8988T (cell line): ENCODE results near the gene ATP5F1E.

Experiments
- DNase-seq: peaks from one replicate; pipeline ENCODE4 v3.0.0; 2011

The ATP5F1E gene

DNA sequence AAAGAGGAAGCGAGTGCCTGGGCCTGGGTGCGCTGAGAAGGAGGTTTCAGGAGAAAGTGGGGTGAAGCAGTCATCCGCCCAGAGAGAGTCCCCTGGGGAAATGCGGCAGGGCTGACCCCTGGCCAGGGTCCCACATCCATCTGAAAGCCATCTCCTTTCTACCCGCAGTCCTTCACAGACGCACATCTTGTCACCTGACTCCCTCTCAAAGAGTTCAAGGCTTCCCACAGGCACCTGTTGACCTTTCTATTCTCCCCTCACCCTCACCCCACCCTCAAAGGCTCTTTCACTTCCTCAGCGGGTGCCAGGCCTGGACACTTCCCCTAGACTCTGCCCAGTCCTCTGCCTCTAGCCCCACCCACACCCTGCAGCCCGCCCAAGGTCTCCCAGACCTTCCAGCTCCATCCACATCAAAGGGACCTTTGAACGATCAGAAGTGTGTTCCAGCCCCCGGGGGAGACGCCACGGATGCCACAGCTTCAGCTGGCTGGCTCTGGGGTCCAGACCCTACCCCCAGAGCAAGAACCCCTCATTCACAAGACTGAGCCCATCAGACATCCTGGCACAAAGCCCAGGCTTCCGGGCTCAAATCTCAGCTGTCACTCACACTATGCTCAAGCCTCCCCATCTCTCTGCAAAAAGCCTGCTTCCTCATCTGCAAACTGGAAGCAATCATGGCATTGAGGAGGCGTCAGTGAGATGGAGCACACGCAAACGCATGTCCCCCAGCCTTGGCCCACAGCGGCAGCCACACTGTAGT is 27.2 kb downstream of the ATP5F1E start:
- DNase-seq: no peak

DNA sequence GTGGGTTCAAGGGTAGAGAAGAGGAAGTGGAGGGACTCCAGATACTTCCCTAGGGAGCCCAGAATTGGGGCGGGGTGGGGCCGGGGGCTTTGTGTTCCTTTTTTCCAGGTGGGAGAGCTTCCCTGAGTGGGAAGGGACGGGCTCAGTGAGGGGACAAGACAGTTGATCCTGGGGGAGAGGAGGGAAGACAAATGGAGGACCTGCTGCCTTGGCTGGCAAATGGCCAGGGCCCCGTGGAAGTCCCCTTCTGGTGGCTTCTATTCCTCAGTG is 27.7 kb downstream of the ATP5F1E start:
- DNase-seq: no peak

DNA sequence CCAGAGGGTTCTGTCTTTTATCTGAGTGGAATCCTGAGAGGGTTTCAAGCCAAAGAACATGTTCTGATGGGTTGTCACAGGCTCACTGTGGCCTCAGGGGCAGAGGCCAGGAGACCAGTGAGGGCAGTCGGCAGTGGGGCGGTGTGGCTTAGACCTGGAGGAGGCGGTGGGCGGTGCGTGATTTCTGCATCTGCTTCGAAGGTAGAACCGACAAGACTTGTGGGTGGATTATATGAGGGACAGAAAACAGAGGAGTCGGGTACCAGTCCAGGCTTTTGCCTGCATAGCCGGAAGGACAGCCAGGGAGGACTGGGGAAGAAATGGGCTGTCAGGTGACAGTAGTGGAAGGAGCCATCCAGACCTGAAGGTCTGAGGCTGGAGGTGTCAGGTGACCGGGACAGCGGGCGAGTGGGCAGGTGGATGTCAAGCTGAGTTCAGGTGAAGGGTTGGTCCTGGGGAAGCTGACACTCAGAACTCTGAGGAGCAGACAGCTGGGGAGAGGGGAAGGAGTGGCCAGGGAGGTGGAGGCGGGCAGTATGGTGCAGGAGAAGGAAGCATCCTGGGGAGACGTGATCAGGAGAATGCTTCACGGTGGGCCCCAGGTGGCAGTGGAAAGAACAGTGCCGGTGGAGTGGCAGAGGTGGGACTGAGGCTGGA is 28.2 kb downstream of the ATP5F1E start:
- no peak for DNase-seq

DNA sequence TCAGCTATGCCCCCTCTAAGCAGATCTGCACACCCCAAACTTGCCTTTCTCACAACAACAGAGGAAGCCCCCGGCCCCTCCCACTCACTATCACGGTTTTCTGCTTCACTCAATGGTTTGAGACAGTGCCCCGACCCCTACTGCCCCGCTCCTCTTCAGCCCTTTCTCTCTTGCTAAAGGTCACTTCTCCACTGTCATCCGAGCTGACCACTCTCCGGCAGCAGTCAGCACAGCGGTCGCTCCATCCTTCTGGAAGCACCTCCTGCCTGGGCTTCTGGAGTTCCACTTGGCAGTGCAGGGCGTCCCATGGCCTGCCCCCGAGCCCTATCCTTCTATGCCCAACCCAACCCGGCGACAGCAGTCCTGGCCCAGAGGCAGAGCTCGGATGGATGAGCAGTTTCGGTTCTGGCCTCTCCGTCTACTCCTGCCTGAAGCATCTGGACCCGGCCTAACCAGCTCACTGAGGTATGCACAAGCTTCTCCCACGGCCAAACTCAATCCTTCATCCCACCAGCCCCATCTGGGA is 29.2 kb downstream of the ATP5F1E start:
- no peak for DNase-seq

DNA sequence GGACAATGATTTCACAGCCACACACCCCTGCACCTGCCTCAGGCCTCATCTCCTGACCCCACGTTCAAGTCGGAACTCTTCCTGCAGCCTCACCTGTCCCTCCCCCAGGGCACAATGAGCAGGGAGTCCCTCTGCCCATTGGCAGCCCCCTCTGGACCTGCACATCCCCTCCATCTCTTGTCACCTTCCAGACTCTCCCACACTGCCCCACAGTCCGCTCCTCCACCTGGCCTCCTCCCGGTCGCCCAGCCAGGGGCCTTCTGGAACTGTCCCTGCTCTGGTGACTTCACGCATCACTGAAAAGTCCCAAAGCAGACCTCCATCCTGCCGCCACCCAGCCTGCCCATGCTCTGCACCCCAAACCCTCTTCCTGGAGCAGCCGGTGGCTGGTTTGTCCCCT is 29.7 kb downstream of the ATP5F1E start:
- no peak for DNase-seq

DNA sequence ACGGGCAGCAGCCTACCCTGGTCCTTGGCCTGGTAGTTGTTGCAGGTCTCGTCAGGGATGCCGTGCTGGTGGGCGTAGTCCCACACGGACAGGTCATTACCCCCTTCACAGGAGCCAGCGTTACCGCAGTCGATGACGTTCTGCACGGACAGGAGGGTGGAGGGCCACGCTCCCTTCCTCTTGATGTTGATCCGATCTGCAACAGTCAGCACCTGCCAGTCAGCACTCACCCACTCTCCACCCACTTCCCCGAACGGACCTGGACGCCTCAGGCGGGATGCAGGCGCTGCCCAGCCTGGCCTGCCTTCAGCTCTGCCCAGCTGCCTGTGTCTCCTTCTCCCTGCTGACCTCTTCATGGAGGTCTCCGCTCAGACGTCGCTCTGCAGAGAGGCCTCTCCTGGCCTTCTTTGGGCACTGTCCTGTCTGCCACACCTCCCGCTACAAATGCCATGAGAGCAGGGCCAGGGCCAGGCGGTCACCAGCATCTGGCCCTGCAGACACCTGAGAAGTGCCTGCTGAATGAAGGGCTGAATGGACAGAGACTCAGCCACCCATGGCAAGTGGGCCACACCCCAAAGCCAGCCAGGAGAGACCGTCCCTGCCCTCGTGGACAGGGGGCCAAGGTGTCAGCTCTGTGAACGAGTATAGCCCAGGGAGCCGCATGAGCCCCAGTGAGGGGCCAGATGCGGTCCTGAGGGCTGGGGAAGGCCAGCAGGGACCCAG is 30.5 kb downstream of the ATP5F1E start:
- DNase-seq: no peak

DNA sequence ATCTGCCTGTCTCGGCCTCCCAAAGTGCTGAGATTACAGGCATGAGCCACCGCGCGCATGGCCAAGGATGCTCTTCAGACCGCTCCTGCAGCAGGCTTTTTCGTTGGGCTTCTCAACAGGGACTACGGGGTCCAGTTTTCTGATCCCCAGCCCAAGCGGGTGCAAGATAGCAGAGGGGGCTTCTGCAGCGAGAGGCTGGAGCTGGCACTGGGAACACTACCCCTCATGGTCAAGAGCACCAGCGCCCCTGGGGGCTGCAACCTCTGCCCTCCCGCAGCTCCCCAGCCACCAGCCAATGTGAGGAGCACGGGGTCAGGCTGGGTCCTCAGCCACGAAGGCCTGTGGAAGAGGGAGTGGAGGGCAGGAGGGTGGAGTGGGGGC is 31.1 kb downstream of the ATP5F1E start:
- no peak for DNase-seq

DNA sequence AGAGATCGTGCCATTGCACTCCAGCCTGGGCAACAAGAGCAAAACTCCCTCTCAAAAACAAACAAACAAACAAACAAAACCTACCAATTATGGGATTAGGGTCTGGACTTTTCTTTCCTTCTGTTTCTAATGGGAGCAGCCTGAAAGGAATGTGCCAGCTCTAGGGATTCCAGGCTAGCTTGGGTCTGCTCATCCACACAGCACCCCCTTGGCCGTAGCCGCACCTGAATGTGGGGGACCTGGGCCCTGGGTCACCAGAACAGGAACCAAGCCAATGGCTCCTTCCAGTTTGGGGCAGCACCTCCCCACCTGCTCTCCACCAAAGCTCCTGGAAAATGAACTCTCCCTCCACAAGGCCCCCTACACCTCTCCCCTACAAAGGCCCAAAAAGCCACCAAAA is 31.8 kb downstream of the ATP5F1E start:
- no peak for DNase-seq

DNA sequence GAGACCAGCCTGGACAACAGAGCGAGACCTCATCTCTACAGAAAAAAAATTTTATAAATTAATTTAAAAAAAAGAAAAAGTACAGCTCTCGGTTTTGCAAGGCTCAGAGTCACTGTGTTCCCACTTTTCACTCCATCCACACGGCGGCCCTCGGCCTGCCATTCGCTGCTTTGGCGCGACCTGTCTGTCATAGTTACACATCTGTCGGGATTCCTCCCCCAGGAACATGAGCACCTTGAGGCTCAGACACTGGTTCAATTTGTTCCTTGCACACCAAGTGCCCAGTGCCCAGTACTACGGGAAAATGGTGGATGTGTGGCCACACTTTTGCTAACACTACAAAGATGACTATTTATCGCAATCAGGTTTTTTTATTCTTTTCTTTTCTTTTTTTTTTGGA is 33.5 kb downstream of the ATP5F1E start:
- DNase-seq: no peak

DNA sequence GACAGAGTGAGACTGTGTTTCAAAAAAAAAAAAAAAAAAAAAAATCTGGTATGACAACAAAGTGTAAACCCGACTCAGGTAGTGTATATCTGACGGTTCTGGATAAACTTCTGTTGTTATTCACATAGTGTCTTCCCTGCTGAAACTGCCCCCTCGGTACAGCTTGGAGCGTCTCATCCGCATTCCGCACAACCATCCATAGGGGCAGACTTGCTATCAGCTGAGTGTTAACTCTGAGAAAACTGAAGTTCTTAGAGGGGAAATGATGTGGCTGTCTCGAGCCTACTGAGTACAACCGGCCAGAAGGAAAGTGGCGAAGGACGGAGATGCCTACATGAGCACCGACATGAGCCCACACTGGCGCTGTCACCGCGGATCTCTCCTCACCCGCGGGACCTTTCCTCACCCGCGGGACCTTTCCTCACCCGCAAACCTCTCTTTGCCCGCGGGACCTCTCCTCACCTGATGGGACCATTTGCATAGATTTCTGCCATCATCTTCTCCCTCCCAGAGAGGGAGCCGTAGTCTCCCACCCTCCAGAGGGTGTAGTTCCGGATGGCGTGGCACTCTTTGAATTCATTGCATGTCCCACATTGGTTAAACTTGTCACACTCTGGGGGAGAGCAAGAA is 34.9 kb downstream of the ATP5F1E start:
- DNase-seq: no peak

DNA sequence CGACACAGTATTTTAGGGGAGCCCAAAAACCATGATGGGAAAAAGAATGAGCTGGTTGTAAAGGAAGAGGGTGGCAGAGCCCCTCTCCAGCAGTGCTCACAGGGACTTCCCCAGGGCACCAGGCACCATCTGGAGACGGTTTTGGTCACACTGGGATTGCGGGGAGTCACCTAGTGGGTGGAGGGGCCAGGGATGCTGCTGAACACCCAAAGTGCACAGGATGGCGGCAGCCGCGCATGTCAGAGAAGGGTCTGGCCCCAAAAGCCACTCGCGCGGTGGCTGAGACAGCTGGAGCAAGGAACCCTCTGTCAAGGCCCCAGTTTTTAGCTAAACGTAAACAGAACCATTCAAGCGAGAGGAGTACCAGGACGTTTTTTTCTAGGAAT is 35.9 kb downstream of the ATP5F1E start:
- no peak for DNase-seq

DNA sequence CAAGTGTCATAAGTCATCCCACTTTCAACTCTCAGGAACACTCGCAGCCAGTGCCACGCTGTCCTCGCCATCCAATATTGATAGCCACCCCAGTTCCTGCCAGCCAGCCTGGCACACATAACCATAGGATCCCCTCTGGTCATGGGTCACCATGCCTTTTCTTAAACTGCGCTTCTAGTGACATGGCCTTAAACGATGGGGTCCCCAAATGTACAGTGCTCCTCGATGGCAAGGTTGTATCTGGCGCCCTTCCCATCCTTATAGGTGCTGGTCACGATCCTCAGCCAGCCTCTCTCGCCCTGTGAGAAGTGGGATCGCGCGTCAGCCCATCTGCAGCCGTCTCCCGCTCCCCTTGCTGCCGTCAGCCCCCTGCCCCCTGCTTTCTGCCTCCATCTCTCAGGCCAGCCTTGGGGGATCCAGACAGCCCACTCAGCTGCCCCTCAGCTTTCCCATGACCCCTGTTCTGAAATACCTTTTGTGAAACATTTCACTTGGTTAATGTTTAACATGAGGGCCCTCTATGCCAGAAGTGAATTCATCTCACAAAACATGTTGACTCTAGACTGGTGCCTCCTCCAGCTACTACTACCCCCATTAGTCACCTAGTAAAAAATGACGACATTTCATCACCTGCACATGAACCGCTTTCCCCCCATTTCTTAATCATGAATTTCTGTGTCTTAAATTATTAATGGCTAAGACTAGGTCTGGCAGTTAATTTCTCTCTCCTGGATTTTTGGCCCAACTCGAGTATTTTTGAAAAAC is 36.5 kb downstream of the ATP5F1E start:
- DNase-seq: no peak

DNA sequence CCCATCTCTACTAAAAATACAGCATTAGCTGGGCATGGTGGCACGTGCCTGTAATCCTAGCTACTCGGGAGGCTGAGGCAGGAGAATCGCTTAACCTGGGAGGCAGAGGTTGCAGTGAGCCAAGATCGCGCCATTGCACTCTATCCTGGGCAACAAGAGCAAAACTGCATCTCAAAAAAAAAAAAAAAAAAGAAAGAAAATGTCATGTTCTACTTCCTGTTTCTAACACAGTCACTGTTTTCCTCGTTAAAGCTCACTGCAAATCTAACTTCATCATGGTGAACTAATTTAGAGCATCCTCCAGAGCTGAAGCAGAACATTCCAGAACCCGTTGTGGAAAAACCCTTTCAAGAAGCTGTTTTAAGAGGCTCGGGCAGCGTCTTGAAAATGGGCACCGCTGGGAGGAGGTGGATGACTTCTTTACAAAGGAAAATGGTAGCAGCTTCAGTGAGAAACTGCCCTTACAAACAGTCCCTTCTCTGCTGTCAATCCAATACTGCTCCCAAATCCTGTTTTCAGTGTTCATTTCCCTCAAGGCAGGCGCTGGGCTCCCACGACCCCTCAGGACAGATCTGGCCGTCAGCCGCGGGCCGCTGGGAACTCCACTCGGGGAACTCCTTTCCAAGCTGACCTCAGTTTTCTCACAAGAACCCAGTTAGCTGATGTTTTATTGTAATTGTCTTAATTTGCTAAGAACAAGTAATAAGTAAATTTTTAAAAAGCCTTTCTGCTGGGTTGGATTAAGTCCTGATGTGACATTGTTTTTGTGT is 37.6 kb downstream of the ATP5F1E start:
- no peak for DNase-seq

DNA sequence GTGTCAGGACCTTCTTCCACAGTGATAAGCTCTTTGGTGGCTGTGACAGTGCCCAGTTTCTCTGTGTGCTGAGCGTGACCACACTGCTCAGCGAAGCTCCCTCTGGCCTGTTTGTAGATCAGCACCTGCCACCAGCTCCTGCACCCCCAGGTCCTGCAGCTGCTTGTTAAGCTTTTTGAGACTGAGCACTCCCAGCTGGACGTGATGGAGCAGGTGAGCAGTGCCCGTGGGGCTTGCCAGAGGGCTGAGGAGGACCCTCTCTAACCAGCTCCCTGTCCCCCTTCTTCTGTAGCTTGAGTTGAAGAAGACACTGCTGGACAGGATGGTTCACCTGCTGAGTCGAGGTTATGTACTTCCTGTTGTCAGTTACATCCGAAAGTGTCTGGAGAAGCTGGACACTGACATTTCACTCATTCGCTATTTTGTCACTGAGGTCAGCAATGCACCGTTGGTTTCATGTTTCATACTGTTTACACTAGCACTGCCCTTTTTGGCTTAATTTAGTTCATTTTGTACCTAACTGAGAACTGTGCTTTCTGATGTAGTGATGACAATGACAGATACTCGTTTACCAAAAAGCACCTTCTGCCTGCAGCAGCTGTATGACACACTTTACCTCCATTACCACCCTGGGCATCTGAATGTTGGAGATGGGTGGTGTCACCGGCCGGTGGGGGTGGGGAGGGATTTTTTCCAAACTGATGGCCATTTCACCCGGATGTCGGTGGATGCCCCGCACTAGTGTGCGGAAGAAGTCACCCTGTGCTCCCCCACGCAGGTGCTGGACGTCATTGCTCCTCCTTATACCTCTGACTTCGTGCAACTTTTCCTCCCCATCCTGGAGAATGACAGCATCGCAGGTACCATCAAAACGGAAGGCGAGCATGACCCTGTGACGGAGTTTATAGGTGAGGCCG is 38.5 kb downstream of the ATP5F1E start:
- DNase-seq: no peak

DNA sequence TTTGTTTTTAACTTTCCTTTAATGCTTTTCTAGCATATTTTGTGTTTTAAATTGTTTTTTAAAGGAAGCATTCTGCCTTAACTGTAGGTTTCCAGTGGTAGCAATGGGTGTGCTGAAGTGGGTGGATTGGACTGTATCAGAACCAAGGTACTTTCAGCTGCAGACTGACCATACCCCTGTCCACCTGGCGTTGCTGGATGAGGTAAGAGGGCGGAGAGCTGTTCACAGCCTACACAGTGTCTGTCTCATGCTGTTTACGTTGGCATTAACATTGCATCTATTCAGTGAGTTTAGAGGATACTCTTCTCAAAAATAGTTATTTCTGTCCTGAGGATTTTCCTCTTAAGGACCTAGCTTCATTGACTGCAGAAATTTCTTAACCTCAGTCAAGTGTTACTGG is 39.2 kb downstream of the ATP5F1E start:
- no peak for DNase-seq

DNA sequence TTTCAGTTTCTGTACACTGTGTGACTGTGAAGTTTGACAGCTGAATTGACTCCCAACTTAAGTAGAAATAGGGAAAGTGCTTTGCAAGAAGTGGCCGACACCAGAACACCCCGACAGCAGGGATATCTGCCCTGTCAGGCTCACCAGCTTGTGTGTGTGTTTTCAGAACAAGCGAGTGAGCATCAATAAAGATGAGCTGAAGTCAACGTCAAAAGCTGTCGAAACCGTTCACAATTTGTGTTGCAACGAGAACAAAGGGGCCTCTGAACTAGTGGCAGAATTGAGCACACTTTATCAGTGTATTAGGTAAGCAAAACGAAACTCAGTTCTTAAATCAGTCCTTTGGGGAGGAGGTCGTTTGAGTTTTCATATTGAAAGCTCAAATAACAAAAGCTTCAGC is 40.4 kb downstream of the ATP5F1E start:
- DNase-seq: no peak

DNA sequence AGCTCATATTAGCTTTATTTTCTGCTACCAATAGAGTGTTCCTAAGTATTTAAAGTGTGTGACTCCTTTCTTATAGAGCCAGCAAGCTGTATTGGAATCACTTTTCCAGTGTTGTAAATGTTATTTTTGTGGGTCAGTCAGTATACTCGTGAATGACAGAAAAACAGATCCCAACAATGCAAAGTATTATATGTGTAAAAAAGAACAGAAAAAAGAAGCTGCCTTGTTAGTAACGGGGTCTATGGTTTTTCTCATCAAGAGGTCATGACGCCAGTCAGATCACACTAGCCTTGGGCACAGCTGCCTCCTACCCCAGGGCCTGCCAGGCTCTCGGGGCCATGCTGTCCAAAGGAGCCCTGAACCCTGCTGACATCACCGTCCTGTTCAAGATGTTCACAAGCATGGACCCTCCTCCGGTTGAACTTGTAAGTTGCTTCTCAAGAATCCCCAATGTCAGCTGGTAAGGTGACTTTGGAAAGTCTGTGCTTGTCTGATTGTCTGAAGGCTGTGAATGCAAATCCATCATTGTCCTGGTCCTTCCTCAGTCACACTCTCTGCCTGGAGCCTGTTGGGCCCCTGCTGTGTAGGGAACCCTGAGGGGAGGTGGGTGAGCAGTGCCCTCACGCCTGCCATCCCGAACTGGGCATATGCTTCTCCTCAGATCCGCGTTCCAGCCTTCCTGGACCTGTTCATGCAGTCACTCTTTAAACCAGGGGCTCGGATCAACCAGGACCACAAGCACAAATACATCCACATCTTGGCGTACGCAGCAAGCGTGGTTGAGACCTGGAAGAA is 41.3 kb downstream of the ATP5F1E start:
- no peak for DNase-seq

DNA sequence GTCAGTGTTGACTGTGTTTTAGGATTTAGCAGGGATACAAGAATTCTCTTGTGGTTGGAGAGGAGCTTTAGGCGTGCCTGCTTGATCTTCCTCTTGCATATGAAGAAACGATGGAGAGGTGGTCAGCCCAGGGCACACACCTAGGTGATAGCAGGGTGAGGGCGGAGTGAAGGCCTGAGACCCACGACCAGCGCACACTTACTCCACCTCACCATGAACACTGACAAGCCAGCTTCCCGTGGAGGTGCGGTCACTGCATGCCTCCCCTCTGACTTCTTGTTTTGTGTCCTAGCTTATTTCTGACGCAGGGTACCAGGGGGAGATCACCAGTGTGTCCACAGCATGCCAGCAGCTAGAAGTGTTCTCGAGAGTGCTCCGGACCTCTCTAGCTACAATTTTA is 42.9 kb downstream of the ATP5F1E start:
- DNase-seq: no peak

DNA sequence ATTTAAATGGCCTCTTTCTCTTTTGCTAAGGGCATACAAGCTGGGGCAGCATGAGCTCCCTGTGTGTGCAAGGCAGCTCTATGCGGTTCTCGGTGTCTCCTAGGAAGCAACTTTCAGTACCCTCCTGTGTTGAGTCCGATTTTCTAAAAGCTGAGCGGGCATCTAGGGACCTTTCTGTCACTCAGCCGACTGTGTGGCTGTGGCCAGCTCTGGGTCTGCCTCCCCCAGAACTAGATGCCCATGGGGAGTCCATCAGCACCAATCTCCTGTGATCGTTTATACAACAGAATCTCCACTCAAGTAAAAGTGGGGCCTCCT is 43.6 kb downstream of the ATP5F1E start:
- DNase-seq: no peak

DNA sequence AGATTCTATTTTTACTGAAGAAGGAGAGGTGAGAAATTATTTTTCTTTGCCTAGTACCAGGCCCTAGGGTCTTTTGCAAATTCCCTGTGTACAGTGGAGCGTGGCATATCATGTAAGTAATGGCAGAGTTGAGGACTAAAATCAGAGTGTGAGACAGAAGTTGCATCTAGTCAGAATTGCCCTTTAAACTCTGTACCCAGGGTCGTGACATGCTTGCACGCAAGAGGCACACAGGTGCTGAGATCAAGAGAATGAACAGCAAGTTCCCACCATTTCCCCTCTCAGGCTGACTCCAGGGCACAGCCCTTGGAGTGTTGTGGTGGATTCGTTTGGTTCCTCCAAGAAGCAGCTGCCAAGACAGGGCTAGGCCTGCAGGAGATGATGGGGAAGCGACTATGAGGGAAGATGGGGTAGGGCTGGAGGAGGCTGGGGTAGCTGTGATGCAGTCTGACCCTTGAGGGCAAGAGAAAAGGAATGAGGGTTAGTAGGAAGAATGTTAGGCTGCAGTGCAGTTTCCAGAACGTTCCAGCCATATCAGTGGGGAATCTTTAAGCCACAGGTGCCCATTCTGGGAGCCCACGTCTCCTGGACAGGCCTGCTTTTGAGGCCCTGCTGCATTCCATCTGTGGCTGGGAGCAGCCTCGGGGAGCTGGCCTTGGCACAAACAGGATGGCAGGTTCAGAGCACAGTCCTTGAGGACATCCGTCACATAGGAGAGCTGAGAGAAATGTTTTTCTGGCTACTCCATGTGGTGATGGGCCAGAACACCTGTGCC is 44.2 kb downstream of the ATP5F1E start:
- DNase-seq: peak; percentile 4
